Esophagus squamous epithelium (tissue), 5 donors: ENCODE results near the gene GPC1. TPM values are rescaled to one million over a fixed set of nuclear protein-coding genes. Genes with fewer than 3 reads are reported as not detected.

ENCODE experiments used
- DNase-seq: peaks from one replicate; lab custom pipeline; 2025; lab: John Stamatoyannopoulos, UW
- H3K27ac ChIP-seq, 4 donors: fragments of 200-600 bp; sonication (generic); one replicate each; pipeline ENCODE4 v1.5.1; 2016 to 2019; ENCODE audit warnings: mild to moderate bottlenecking in 1 of 4
- H3K27me3 ChIP-seq, 4 donors: fragments of 200-600 bp; sonication (generic); 1 replicate in 3 of 4; 2 replicates in 1 of 4; pipeline versions ENCODE4 v1.5.1 to v1.6.0; 2017 to 2021; ENCODE audit warnings: antibody characterized with exemption in 1 of 4
- H3K36me3 ChIP-seq, 3 donors: fragments of 200-600 bp; sonication (generic); one replicate each; pipeline ENCODE4 v1.5.1; 2016 to 2019
- H3K4me1 ChIP-seq, 3 donors: fragments of 200-600 bp; sonication (generic); one replicate each; pipeline ENCODE4 v1.5.1; 2017 to 2019
- H3K4me3 ChIP-seq, 4 donors: fragments of 200-600 bp; sonication (generic); 1 replicate in 3 of 4; 2 replicates in 1 of 4; pipeline ENCODE4 v1.5.1; 2016 to 2019; ENCODE audit warnings: mild to moderate bottlenecking in 2 of 4, moderate library complexity in 1 of 4
- H3K9me3 ChIP-seq, 3 donors: fragments of 200-600 bp; sonication (generic); one replicate each; pipeline ENCODE4 v1.5.1; 2016 to 2019
- POLR2A ChIP-seq, 4 donors: fragments of 450-650 bp; IDR thresholded peaks; one replicate each; pipeline ENCODE4 v1.6.1; 2017; ENCODE audit warnings: antibody characterized with exemption in 4 of 4, mild to moderate bottlenecking in 4 of 4, moderate library complexity in 3 of 4
- WGBS, 2 donors: methylation state at CpG; one replicate each; pipeline ENCODE4 v1.1.5; 2018; 5-methylcytosine and 5-hydroxymethylcytosine counted together
- intact Hi-C: fragments of 100-400 bp; cut with DNase I; formaldehyde crosslinking; loops from one replicate; pipeline ENCODE4 v1.15.0; 2022
- total RNA-seq, 4 donors: library from RNA; depleted of rRNA; stranded (reverse); fragments of >200 nt; gene quantifications; one replicate each; pipeline ENCODE4 v1.1.0, GENCODE V29; 2016
- TF ChIP-seq, protein P1 (sequence below), 6 experiments: fragments of 450-650 bp in 4 of 6; fragments of 200-600 bp in 2 of 6; sonication (generic) in 2 of 6; IDR thresholded peaks; one replicate each; pipeline ENCODE4 v1.5.1; 2016 to 2019; ENCODE audit warnings: antibody characterized with exemption in 6 of 6, mild to moderate bottlenecking in 4 of 6, moderate library complexity in 4 of 6
- donor health status: DM: yes; HTN: yes; CAD: no.

Gene GPC1
- total RNA-seq, 4 donors from 2014 or later, result 59.3 to 129 (median 78.6) TPM

DNA sequence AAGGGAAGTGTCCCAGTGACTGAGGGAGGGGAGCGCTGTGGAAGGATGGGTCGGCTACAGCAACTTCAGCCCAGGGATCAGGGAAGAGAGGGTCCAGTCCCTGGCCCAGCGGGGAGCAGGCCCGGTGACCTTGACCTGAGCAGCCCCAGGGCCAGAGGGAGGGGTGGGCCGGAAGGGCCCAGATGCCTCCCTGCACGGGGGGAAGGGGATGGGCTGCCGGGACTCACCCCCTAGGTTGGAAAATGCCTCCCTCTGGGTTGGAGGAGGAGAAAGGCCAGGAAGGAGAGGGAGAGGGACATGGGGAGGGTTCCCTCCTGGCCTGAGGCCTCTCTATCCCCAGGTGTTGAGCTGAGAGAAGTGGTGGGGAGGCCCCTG lies 19.8 kb downstream of the GPC1 start:
- Histone ChIP-seq H3K9me3 (no peaks in the 10 kb centered on the region), H3K4me1 (peaks cover 61 to 87% (median 80%) of the 10 kb centered on the region in 3 donors), H3K27ac (peak overlapping the region; percentile 63 to 85 (median 74)), H3K36me3 (peaks cover 0 to 18% (median 0%) of the 10 kb centered on the region in 3 donors), H3K27me3 (peaks cover 0 to 69% (median 0%) of the 10 kb centered on the region in 4 donors), H3K4me3 (peak overlapping the region in 3 of 4 donors; percentile 21 to 60 (median 47))
- WGBS, 2 donors, result 57% methylated on average over 3 of the region's 7 CpGs; no CpG with 5 or more reads in 1 of the 2 donors
- TF ChIP-seq, protein P1, sequence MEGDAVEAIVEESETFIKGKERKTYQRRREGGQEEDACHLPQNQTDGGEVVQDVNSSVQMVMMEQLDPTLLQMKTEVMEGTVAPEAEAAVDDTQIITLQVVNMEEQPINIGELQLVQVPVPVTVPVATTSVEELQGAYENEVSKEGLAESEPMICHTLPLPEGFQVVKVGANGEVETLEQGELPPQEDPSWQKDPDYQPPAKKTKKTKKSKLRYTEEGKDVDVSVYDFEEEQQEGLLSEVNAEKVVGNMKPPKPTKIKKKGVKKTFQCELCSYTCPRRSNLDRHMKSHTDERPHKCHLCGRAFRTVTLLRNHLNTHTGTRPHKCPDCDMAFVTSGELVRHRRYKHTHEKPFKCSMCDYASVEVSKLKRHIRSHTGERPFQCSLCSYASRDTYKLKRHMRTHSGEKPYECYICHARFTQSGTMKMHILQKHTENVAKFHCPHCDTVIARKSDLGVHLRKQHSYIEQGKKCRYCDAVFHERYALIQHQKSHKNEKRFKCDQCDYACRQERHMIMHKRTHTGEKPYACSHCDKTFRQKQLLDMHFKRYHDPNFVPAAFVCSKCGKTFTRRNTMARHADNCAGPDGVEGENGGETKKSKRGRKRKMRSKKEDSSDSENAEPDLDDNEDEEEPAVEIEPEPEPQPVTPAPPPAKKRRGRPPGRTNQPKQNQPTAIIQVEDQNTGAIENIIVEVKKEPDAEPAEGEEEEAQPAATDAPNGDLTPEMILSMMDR (IDR thresholded peaks at IDR 0.05), result no peak
- TF ChIP-seq POLR2A (IDR thresholded peaks at IDR 0.05), result no peak
- intact Hi-C loops, result no loop called here
- no peak for DNase-seq

DNA sequence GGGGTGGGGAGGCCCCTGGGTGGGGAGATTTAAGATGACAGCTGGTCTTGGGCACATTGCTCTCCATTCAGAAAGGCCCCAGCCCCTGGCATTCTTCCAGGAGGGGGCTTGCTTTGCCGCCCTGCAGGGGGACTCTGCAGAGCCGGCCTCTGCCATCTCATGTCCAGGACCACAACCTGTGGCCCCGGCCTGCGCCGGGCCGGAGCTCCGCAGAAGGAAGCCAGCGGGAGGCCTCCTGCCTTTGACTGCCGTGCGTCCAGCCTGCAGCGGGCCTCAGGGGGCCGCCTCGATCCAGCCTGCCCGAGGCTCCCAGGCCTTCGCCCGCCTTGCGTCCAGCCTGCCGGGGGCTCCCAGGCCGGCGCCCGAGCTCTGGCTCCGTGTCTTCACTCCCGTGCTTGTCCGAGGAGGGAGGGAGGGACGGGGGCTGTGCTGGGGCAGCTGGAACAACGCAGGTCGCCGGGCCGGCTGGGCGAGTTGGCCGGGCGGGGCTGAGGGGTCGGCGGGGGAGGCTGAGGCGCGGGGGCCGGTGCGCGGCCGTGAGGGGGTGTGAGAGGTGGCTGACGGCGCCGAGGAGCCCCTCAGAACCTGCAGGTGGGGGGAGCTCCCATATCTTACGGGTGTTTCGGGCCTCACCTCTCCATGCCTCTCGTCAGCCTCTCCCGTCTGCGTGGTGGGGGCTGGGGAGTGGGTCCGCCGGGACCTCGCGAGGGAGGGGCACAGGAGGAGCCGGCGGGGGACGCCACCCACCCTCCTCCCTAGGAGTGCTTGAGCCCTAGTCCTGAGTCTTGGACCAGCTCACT lies 20.4 kb downstream of the GPC1 start:
- Histone ChIP-seq H3K9me3 (no peaks in the 10 kb centered on the region), H3K4me1 (peaks cover 55 to 81% (median 74%) of the 10 kb centered on the region in 3 donors), H3K27me3 (peaks cover 0 to 63% (median 0%) of the 10 kb centered on the region in 4 donors), H3K4me3 (peak overlapping the region in 3 of 4 donors; percentile 21 to 60 (median 47)), H3K27ac (peak overlapping the region; percentile 63 to 85 (median 74)), H3K36me3 (peaks cover 0 to 24% (median 0%) of the 10 kb centered on the region in 3 donors)
- intact Hi-C loops, result no loop called here
- DNase-seq, result no peak
- TF ChIP-seq, protein P1 (IDR thresholded peaks at IDR 0.05), result no peak
- no peak for TF ChIP-seq POLR2A (IDR thresholded peaks at IDR 0.05)
- WGBS, 2 donors, result 0% methylated on average over 1 of the region's 55 CpGs; no CpG with 5 or more reads in 1 of the 2 donors

DNA sequence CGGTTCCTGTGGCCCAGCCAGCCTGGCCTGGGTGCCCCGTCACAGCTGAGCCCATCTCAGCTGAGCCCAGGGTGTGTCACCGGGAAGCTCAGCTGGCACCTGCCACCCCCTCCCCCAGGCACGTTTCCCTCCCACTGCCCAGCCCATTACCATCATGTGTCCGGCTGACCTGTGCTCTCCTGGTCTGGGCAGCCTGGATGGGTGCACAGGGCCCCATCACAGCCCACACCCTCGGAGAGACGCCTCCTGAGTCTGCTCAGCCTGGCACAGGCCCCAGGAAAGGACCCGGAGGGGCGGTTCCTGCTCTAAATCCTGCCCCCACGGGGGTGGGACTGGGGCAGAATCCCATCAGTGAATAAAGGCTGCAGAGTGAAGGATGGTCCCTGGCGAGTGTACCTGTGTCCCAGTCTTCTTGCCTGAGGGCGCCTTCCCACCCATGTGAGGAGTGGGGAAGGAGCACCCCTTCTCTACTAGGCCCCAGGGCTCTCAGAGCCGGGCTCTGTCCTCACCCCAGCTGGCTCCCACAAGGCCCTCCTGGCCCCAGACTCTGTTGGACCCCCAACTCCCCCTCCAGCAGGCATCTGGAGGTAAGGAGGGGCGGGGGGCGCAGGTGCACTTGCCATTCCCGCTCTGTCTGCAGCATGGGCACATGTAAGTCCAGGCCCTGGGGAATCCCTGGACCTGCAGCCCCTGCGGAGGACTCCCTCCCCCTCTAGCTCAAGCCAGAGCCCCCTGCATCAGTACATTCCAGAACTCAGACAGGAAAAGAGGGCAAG lies 21.2 kb downstream of the GPC1 start:
- intact Hi-C loops, result no loop called here
- no peak for DNase-seq
- Histone ChIP-seq H3K27ac (peak overlapping the region; percentile 63 to 85 (median 74)), H3K36me3 (peaks cover 0 to 32% (median 0%) of the 10 kb centered on the region in 3 donors), H3K9me3 (no peaks in the 10 kb centered on the region), H3K4me1 (peaks cover 47 to 73% (median 66%) of the 10 kb centered on the region in 3 donors), H3K4me3 (peak overlapping the region in 3 of 4 donors; percentile 21 to 60 (median 47)), H3K27me3 (peaks cover 0 to 55% (median 0%) of the 10 kb centered on the region in 4 donors)
- WGBS, 2 donors, result 36% methylated on average over 2 of the region's 17 CpGs; no CpG with 5 or more reads in 1 of the 2 donors
- TF ChIP-seq, protein P1 (IDR thresholded peaks at IDR 0.05), result no peak
- TF ChIP-seq POLR2A (IDR thresholded peaks at IDR 0.05), result no peak

DNA sequence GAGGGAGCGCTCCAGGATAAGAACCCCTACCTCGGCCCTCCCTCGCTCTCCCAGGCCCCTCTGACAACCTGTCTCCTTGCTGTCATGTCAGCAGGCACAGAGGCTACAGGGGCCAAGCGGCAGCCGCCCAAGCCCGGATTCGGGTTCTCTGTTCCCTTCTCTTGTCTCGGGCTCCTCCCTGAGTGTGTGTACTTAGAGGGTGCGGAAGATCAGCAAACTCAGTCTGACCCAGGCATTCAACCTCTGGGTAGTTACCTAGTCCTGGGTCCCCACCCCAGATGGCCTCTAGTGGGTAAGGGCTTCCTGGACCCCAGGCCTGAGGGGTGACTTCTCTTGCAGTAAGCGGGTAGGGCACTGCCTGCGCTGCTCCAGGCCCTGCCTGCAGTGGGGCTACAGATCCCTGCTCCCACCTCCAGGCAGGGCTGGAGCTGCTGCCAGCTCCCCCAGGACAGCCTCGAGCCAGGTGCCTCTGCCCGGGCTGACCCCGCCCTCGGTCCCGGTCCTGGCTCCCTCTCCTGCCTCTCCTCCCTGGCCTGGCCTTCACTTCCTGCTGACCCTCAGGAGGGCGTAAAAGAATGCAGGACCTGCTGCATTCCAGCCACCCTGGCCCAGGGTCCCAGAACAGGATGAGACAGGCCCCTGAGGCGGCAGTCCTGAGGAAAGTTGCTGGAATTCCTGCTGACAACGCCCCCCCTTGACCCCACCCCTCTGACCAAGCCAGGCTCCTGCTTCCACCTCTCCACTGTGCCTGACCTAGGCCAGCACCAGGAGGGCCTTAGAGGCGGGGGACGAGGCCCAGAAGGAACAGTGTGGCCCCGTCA lies 22.0 kb downstream of the GPC1 start:
- Histone ChIP-seq H3K27me3 (peaks cover 0 to 47% (median 0%) of the 10 kb centered on the region in 4 donors), H3K9me3 (no peaks in the 10 kb centered on the region), H3K4me1 (peaks cover 40 to 65% (median 58%) of the 10 kb centered on the region in 3 donors), H3K36me3 (peaks cover 0 to 40% (median 3%) of the 10 kb centered on the region in 3 donors), H3K27ac (peak overlapping the region; percentile 63 to 85 (median 74)), H3K4me3 (peak overlapping the region in 1 of 4 donors; percentile 1)
- intact Hi-C loops, result no loop called here
- 35 to 68% methylated on average over 4 to 14 of the region's 22 CpGs for WGBS, 2 donors
- DNase-seq, result no peak
- TF ChIP-seq, protein P1 (IDR thresholded peaks at IDR 0.05), result no peak
- TF ChIP-seq POLR2A (IDR thresholded peaks at IDR 0.05), result no peak
